HG03095 (cell line): ENCODE results near the gene DLX5.

Experiments
- ATAC-seq: cut with Tn5 transposase; IDR thresholded peaks from one replicate; pipeline ENCODE4 v1.9.1; 2021; ENCODE audit warnings: moderate library complexity; ENCODE audit not compliant: unreplicated experiment

Gene DLX5

DNA sequence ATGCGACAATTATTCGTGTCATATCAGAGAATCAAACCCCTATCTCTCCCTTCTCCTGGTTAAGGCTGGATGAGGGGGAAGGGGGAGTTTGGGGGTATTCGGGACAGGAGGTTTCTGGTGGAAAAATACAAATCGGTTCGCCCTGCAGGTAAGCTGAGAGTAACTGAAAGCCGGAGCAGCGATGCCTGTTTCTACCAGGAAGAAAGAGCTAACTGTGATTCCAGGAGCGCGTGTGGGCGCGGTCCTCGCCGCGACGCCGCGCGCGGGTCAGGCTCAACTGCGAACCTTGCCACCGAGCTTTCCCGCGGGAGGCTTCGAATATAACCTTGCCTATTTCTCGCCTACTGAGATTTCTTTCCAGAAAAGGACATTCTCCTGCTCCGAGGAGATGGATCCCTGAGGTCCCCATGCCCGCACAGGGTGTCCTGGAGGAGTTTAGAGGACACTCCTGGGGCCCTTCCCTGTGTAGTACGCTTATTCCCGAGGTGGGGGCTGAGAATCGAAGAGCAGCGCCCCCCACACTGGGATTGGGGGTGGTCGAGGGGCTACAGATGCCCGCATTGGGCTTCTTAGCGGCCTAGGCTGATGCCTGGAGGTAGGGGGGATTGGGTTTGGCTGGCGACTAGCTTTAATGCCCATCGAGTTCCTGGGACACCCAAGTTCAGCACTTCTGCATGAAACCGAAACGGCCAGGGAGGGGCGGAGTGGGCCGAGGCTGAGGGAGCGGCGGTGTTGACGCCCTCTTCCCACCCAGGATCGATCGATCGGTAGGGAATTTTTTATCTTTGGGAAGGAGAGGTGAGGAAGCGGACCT lies 32.2 kb downstream of the DLX5 start:
- no peak for ATAC-seq

DNA sequence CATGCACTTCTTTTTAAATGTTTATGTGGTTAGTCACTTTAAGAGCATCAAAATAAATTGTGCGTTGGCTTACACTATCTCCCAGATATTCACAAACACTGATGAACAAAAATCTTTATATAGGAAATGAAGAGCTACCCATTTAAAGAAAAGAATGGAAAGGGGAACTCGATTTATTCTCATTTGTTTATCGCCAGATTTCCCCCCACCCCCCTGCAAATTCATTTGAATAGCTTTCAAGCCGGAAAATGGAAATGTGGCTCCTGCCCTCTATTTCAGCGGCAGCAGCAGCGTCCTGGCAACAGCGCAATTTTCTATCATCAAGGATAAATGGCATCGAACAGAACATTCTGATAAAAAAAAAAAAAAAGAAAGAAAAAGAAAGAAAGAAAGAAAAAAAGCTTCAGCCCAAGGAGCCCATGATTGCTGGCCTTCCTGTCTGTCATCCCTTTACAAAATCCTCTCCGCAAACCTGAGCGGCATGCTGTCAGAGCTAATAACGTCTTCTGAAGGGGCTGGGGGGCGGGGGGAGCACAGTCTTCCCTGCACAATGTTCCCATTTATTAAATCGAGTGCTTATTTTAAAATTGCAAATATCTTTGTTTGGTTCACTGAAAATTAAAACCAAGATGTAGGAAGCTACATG lies 33.0 kb downstream of the DLX5 start:
- no peak for ATAC-seq

DNA sequence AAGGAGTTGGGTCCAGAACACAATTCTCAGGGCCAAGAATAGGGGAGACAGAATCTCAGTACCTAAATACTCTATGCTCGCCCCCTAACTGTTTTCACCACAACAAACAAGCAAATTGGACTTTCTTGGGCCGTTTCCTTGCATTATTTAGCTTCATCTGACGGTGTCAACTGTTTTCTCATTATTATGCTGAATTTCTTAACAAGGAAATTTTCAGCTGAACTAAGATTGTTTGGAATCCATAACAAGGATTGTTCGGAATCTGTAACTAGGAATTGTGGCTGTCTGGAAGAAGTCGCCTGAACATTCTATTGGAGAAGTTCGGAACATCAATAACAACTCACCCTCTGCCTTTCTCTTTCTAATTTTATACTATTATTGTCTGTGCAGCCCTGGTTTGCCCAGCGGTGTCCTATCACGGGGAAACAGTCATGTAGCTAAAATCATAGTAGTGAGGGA lies 34.7 kb downstream of the DLX5 start:
- ATAC-seq = no peak

DNA sequence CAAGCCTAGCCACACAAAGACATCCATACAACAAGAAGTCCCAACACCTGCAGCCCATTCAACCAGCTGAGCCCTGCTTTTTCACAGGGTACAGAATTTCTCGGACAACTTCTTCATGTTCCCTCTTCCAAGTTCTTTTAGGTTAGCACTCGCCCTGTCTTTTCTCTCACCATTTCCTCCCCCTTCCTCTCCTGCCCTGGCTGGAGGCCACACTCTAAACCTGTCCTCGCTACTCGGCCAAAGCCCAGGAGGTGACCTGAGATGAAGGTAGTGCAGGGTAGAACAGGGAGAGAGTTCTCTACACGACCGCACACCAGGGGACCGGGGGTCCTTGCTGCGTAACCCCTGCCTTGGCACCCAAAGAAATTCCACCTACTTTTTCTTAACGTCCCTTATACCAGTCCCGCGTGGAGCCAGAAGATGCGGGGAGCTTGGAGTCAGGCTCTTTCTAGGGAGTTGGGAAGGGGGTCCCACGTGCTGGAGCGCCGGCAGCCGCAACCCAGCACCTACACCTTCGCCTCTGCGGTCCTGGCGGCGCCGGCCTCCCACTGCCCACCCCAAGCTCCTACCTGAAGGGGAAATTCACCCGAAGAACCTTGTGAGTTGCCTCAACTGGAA lies 35.3 kb downstream of the DLX5 start:
- no peak for ATAC-seq

DNA sequence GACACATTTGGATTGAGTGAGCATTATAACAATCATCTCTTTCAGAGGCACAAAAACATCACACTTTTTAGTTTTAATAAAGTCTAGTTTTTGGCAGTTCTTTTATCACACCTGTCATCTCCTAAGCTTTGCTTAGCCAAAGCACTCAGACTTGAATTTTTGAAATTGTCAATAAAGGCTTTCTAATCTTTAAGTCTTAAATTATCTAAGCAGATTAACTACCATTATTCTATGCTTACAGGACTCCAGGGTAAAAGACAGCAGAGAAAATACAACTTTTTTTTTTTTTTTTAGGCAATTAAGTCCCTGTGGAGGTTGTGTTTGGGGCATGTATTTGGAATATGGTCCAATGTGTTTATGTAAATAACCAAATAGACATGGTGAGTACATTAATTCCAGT lies 36.9 kb downstream of the DLX5 start:
- ATAC-seq = no peak

DNA sequence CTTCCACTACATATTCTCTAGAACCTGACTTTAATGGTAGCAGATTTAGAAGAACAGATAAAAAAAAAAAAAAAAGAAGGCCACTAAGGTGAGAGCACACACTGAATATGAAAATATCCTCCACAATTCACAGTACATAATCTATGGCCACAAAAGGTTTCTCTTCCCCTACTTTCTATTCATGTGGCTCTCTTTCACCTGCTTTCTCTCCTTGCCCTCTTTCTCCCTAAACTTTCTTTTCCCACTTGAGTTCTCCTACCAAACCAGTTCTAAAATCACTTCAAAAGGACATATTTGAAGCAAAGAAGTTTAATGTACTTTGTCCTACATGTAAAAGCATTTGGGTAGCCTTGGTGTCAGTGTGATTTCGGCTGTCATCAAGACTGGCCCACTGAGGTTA lies 37.7 kb downstream of the DLX5 start:
- no peak for ATAC-seq

DNA sequence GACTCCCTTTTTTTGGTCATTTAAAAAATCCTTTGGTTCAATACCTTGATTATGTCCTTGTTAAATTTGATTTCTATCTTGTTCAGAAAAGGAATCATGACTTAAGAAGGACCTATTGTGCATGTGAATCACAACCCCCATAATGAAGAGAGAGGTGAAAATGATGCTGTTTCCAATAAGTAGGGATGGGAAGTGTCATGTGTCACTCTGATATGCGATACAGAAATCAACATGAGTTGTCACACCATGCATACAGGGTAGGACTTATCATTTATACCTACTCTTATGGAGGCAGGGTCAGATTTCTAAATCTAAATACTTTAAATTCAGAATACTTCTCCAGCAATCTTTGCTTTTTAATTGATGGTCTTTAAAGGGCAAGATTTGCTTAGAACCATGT lies 38.6 kb downstream of the DLX5 start:
- ATAC-seq = no peak

DNA sequence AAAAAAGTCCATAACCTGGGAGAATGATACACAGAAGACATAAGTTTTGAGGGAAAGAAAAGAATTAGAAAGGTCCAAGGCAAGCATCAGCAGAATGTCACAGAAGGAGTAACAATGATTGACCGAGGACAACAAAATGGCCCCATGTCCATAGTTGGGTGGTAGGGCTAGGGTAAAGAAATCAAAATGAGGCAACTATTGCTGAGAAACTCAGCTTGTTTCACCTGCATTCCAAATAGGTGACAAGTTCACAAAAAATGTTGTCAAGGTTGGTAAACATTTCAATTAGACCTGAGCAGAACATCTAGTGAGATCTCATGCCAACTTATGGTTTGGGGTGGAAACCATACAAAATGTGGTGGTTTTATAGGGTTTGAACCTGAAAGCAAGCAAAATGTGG lies 42.0 kb downstream of the DLX5 start:
- ATAC-seq = no peak

DNA sequence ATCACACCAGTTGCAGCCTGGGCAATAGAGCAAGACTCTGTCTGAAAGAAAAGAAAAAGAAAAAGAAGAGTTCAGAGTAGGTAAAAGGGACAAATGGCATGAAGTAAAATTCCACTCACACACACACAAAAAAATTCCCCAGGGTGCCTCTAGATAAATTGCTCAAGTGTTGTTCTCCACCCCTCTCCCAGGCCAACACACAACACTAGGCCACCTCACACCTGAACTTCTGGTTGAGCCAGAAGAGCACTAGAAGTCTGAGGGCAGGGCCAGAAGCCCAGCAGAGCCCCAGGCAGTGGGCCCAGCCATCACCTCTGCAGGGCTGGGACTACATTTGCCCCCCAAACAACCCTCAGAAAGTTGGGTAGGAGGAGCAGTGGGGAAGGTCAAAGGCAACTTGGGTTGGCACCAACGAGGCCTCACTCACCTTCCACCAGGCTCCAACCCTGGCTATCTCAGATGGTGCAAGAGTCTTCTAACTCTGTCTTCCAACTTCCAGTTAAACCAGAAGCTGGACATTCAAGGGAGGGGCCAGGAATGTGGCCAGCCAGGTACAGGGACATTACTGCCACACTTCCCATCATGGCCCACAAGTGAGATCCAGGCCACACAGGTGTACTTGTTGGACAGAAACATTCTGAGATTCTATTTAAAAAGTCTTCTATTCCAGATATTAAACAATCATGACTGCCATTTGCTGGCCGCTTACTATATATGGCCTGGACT lies 44.9 kb downstream of the DLX5 start:
- no peak for ATAC-seq

DNA sequence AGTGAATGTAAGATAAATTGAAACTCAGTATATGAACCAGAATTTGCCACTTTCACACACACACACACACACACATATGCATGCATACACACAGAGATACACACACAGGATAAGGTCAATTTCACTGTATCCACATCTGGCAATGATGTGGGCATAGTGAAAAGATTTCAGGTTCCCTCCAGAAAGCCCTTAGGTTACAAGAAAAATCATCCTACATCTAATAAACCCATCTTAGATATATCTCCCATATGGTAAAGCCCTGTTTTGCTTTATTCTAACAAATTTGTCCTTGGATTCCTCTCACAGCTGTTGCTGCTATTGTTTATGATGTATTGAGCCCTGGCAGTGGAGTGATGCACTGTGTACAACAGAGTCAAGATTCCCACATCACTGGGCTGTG lies 47.2 kb downstream of the DLX5 start:
- ATAC-seq = no peak

DNA sequence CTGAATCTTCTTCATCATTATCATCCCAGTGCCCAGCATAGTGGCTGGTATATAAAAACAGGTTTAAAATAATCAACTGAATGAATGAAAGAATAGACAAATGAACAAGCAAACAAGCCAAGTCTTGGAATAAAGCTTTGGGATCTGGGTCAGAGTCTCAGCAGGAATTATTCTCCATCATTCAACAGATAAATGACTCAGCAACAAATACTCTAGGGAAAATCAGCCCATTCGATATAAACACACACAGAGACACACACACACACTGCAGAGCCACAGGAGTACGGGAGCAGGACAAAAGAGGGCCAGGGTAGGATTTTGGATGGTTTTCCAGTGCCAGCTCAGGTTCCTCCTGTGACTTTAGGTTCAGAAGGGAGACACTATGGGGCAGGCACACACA lies 48.5 kb downstream of the DLX5 start:
- no peak for ATAC-seq

DNA sequence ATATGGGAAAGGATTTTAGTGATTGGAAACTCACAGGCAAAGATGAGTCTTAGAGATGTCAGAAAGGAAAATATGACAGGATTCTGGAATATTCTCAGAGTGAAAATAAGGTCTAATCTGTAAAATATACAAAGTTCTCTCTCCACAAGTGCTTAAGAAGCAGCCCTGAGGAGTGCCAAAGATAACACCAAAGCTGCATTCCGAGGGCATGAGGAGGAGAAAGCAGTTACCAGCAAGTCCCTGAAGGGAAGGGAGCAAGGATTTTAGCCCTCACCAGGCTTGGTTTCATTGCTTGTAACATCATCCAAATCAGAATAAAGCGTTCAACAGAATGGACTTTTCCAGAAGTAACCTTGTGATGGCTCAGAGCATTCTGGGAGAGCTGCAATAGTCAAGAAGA lies 50.6 kb downstream of the DLX5 start:
- ATAC-seq = no peak

DNA sequence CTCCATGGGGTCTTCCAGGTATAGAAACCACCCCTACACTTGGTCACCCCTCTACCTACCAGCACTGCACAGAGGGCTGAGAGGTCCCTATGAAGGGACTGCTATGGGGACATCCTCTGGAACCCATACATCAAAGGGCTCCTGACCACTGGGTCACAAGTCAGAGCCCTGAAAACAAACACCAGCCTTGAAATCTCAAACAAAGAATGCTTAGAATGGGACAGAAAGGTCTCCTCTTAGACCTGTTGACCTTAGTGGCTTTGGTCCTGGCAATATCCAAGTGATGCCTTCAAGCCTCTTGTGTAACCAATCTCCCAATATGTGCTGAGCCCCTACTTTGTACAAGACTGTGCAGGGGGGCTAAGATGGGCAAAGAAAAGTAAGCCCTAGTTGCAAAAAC lies 53.9 kb downstream of the DLX5 start:
- ATAC-seq = no peak
